ENCODE results near the gene TIAM2.

GRCh38 chr6:155245193-155245592 is 250.1 kb downstream of the TIAM2 start:
- no peak for TF ChIP-seq CTCF (IDR thresholded peaks at IDR 0.05)
- no peak for TF ChIP-seq EP300 (IDR thresholded peaks at IDR 0.05)
- TF ChIP-seq POLR2A (IDR thresholded peaks at IDR 0.05), result no peak
- no peak for TF ChIP-seq POLR2AphosphoS5 (IDR thresholded peaks at IDR 0.05)

Data from upper lobe of left lung (tissue), 4 donors.